ENCODE data around the gene ERC2.

The ERC2 gene

GRCh38 chr3:55631766-55632331, 836.4 kb downstream of the ERC2 start:
- DNase-seq = no peak

- DNase-seq = no peak
These were observed 837.4 kb downstream of the ERC2 start for GRCh38 chr3:55630921-55631299.

- DNase-seq = no peak
These were observed 837.9 kb downstream of the ERC2 start for GRCh38 chr3:55630280-55630920.

- DNase-seq = no peak
These were observed 838.8 kb downstream of the ERC2 start for GRCh38 chr3:55629432-55629831.

GRCh38 chr3:55626279-55626665, 842.0 kb downstream of the ERC2 start:
- DNase-seq = no peak

GRCh38 chr3:55624238-55624637, 844.0 kb downstream of the ERC2 start:
- peak; percentile 55 for DNase-seq

GRCh38 chr3:55623786-55624185, 844.5 kb downstream of the ERC2 start:
- DNase-seq = no peak

- DNase-seq = no peak
These were observed 845.5 kb downstream of the ERC2 start for GRCh38 chr3:55622733-55623132.

GRCh38 chr3:55622116-55622515, 846.2 kb downstream of the ERC2 start:
- peak; percentile 63 for DNase-seq

GRCh38 chr3:55621648-55622047, 846.6 kb downstream of the ERC2 start:
- no peak for DNase-seq

- no peak for DNase-seq
These were observed 847.2 kb downstream of the ERC2 start for GRCh38 chr3:55621026-55621422.

GRCh38 chr3:55620351-55621025, 847.8 kb downstream of the ERC2 start:
- peak; percentile 71 for DNase-seq

- no peak for DNase-seq
These were observed 849.0 kb downstream of the ERC2 start for GRCh38 chr3:55619046-55619808.

- DNase-seq = no peak
These were observed 850.9 kb downstream of the ERC2 start for GRCh38 chr3:55617385-55617784.

- no peak for DNase-seq
These were observed 851.5 kb downstream of the ERC2 start for GRCh38 chr3:55616803-55617202.

- no peak for DNase-seq
These were observed 852.5 kb downstream of the ERC2 start for GRCh38 chr3:55615694-55616295.

GRCh38 chr3:55615039-55615693, 853.1 kb downstream of the ERC2 start:
- no peak for DNase-seq

- no peak for DNase-seq
These were observed 857.1 kb downstream of the ERC2 start for GRCh38 chr3:55611121-55611520.

GRCh38 chr3:55609230-55609827, 858.9 kb downstream of the ERC2 start:
- no peak for DNase-seq

- no peak for DNase-seq
These were observed 859.8 kb downstream of the ERC2 start for GRCh38 chr3:55608301-55608937.

GRCh38 chr3:55607844-55608243, 860.4 kb downstream of the ERC2 start:
- no peak for DNase-seq

GRCh38 chr3:55607175-55607574, 861.1 kb downstream of the ERC2 start:
- DNase-seq = no peak
